K562 (cell line): Measurements from ENCODE around the gene OR13A1. TPM values are rescaled to one million over a fixed set of nuclear protein-coding genes. Genes with fewer than 3 reads are reported as not detected.
A peak's percentile ranks its signal among the peaks of the same experiment; 100 is the strongest.

Experiments
- BRD4 ChIP-seq: fragments of 200-600 bp; sonication (generic); IDR thresholded peaks from 2 replicates; pipeline ENCODE4 v1.6.1; 2017; ENCODE audit warnings: inconsistent platforms
- CEBPG ChIP-seq, 3 experiments: fragments of 200-800 bp in 1 of 3; sonication (Bioruptor generic) in 1 of 3; sonication (generic) in 1 of 3; formaldehyde crosslinking in 1 of 3; IDR thresholded peaks in 2 of 3; conservative IDR thresholded peaks in 1 of 3; 2 replicates each; pipeline versions ENCODE4 v1.6.1 to v1.8.0; 2016 to 2022; ENCODE audit warnings: missing compliant biosample characterization in 2 of 3, missing genetic modification characterization in 2 of 3, mild to moderate bottlenecking in 1 of 3, missing genetic modification reagents in 1 of 3
- ELF1 ChIP-seq: fragments of 200-800 bp; sonication (Bioruptor generic); IDR thresholded peaks from 2 replicates; pipeline ENCODE4 v1.6.1; 2016; ENCODE audit warnings: missing genetic modification characterization, missing compliant biosample characterization
- ETS2 ChIP-seq: IDR thresholded peaks from 2 replicates; pipeline ENCODE4 v1.6.1; 2016; ENCODE audit warnings: borderline replicate concordance, missing genetic modification characterization, mild to moderate bottlenecking, moderate library complexity, missing compliant biosample characterization; ENCODE audit not compliant: poor library complexity, severe bottlenecking
- HDGF ChIP-seq: fragments of 450-650 bp; IDR thresholded peaks from 2 replicates; pipeline ENCODE4 v1.6.1; 2016
- LCOR ChIP-seq: sonication (generic); formaldehyde crosslinking; IDR thresholded peaks from 2 replicates; pipeline ENCODE4 v1.8.0; 2022; ENCODE audit warnings: mild to moderate bottlenecking, missing genetic modification reagents
- MXI1 ChIP-seq: IDR thresholded peaks from 2 replicates; pipeline ENCODE4 v1.6.1; 2011; ENCODE audit warnings: low read depth, mild to moderate bottlenecking, improper control_type of control experiment, low read length
- NFE2 ChIP-seq: IDR thresholded peaks from 2 replicates; pipeline ENCODE4 v1.6.1; 2014; ENCODE audit warnings: antibody characterized with exemption, low read depth
- NR1H2 ChIP-seq: sonication (generic); formaldehyde crosslinking; IDR thresholded peaks from 2 replicates; pipeline ENCODE4 v1.4.0; 2020; ENCODE audit warnings: mild to moderate bottlenecking, missing genetic modification reagents
- PTBP1 ChIP-seq: fragments of 200-400 bp; formaldehyde crosslinking; IDR thresholded peaks from 2 replicates; pipeline ENCODE4 v1.6.1; 2017; ENCODE audit warnings: low read depth, low read length
- RAD21 ChIP-seq, 2 experiments: fragments of 250-450 bp in 1 of 2; fragments of 450-650 bp in 1 of 2; sonication (Bioruptor Pico) in 1 of 2; formaldehyde crosslinking in 1 of 2; IDR thresholded peaks in 1 of 2; conservative IDR thresholded peaks in 1 of 2; 2 replicates each; pipeline versions ENCODE4 v1.4.0 to v1.8.0; 2020 to 2022; ENCODE audit warnings: mild to moderate bottlenecking in 2 of 2, moderate library complexity in 1 of 2
- RBM39 ChIP-seq: fragments of 200-400 bp; formaldehyde crosslinking; optimal IDR thresholded peaks from 2 replicates; pipeline ENCODE3; 2018; ENCODE audit warnings: low read depth, low read length
- REST ChIP-seq, 2 experiments: fragments of 450-650 bp; formaldehyde crosslinking in 1 of 2; IDR thresholded peaks; 2 replicates each; pipeline versions ENCODE4 v1.4.0 to v1.6.1; 2014 to 2020; ENCODE audit warnings: mild to moderate bottlenecking in 2 of 2, borderline replicate concordance in 1 of 2, low read depth in 1 of 2
- SP1 ChIP-seq: sonication (generic); formaldehyde crosslinking; IDR thresholded peaks from 2 replicates; pipeline ENCODE4 v1.8.1; 2022; ENCODE audit warnings: mild to moderate bottlenecking, missing genetic modification reagents
- STAG1 ChIP-seq: sonication (generic); formaldehyde crosslinking; IDR thresholded peaks from 2 replicates; pipeline ENCODE4 v1.5.0; 2020; ENCODE audit warnings: missing genetic modification reagents, borderline replicate concordance
- ZNF324 ChIP-seq: fragments of 250-450 bp; sonication (Bioruptor Pico); IDR thresholded peaks from 2 replicates; pipeline ENCODE4 v1.4.0; 2020; ENCODE audit warnings: mild to moderate bottlenecking
- ZNF354B ChIP-seq: fragments of 250-450 bp; sonication (Bioruptor Pico); IDR thresholded peaks from 2 replicates; pipeline ENCODE4 v1.4.0; 2020
- ZNF561 ChIP-seq: fragments of 450-650 bp; formaldehyde crosslinking; conservative IDR thresholded peaks from 2 replicates; pipeline ENCODE4 v1.4.0; 2020; ENCODE audit warnings: mild to moderate bottlenecking, moderate library complexity
- ZNF644 ChIP-seq: fragments of 200-800 bp; sonication (Bioruptor generic); IDR thresholded peaks from 2 replicates; pipeline ENCODE4 v1.6.1; 2016; ENCODE audit warnings: low read depth, missing genetic modification characterization, missing compliant biosample characterization
- polyA plus RNA-seq, 8 experiments: library from polyadenylated mRNA; depleted of rRNA in 4 of 8; stranded (reverse) in 5 of 8; unstranded in 3 of 8; fragments of >200 nt; fragmentation: Nextera tagmentation in 2 of 8; fragmentation: Illumina TruSeq in 1 of 8; extraction: Ambion mirVana in 2 of 8; extraction: Trizol in 1 of 8; gene quantifications; 2 replicates each; pipeline versions ENCODE4 v1.2.1 to v1.2.3, GENCODE V29; 2011 to 2014; ENCODE audit warnings: inconsistent platforms in 1 of 8, missing spikeins in 1 of 8
- total RNA-seq, 7 experiments: library from RNA; depleted of rRNA in 6 of 7; stranded (reverse); fragments of >200 nt in 6 of 7; fragmentation: Illumina TruSeq in 2 of 7; extraction: Trizol in 2 of 7; gene quantifications; 2 replicates each; pipeline versions ENCODE4 v1.2.1 to v1.2.3, GENCODE V29; 2011 to 2021; ENCODE audit warnings: low replicate concordance in 1 of 7
- TF ChIP-seq, protein P1 (sequence below): sonication (generic); formaldehyde crosslinking; IDR thresholded peaks from 2 replicates; pipeline ENCODE4 v1.8.1; 2023; ENCODE audit warnings: mild to moderate bottlenecking, missing genetic modification reagents

OR13A1 gene
- total and polyA plus RNA-seq, 9 of the 15 experiments (the other 6 are each of a cell fraction or from before 2014, with no cell fraction given): 0.03 to 0.11 (median 0.06) TPM; not detected in 3

DNA sequence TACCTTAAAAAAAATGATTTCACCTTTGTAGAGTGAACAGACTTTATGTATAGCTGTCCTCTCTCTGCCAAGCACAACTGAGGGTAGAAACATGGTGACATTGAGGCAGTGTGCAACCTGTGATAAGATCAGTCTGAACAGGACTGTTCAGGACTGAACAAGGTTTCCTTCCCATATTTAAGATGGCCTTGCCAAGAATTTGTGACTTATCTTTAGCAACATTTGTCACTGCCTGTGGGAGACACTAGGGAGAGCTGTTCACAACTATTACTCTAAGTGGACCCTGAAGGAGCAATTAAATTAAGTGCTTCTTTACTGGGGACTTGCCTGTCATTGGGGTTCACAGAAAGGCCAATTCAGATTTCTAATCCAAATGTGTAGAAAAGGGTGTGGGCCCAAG is 6.7 kb downstream of the OR13A1 start (continued):
- TF ChIP-seq RAD21 (CRISPR knock-in tag; conservative IDR thresholded peaks at IDR 0.05 in 1 of 2, IDR thresholded peaks at IDR 0.05 in 1 of 2): peak; percentile 70 to 76
- no peak for TF ChIP-seq SP1 (CRISPR knock-in tag)
- TF ChIP-seq, protein P1, sequence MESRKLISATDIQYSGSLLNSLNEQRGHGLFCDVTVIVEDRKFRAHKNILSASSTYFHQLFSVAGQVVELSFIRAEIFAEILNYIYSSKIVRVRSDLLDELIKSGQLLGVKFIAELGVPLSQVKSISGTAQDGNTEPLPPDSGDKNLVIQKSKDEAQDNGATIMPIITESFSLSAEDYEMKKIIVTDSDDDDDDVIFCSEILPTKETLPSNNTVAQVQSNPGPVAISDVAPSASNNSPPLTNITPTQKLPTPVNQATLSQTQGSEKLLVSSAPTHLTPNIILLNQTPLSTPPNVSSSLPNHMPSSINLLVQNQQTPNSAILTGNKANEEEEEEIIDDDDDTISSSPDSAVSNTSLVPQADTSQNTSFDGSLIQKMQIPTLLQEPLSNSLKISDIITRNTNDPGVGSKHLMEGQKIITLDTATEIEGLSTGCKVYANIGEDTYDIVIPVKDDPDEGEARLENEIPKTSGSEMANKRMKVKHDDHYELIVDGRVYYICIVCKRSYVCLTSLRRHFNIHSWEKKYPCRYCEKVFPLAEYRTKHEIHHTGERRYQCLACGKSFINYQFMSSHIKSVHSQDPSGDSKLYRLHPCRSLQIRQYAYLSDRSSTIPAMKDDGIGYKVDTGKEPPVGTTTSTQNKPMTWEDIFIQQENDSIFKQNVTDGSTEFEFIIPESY (CRISPR knock-in tag): no peak
- TF ChIP-seq NFE2: no peak
- TF ChIP-seq ZNF324 (CRISPR knock-in tag): no peak
- TF ChIP-seq MXI1: no peak
- TF ChIP-seq PTBP1: no peak
- TF ChIP-seq HDGF: no peak
- no peak for TF ChIP-seq CEBPG (CRISPR knock-in tag; IDR thresholded peaks at IDR 0.05)
- no peak for TF ChIP-seq CEBPG (tag; conservative IDR thresholded peaks at IDR 0.05 in 1 of 2, IDR thresholded peaks at IDR 0.05 in 1 of 2)
- TF ChIP-seq ELF1 (tag): no peak
- peak; percentile 94 for TF ChIP-seq REST (IDR thresholded peaks at IDR 0.05; ENCODE audit: borderline replicate concordance)
- TF ChIP-seq REST (CRISPR knock-in tag; IDR thresholded peaks at IDR 0.05; ENCODE audit: low read depth): no peak
- no peak for TF ChIP-seq RBM39
- TF ChIP-seq ZNF561 (CRISPR knock-in tag): no peak
- TF ChIP-seq BRD4: no peak
- TF ChIP-seq NR1H2 (CRISPR knock-in tag): no peak
- TF ChIP-seq ZNF644 (tag): no peak
- TF ChIP-seq ETS2 (tag): no peak
- TF ChIP-seq ZNF354B (CRISPR knock-in tag): no peak
- no peak for TF ChIP-seq STAG1 (CRISPR knock-in tag)
- no peak for TF ChIP-seq LCOR (CRISPR knock-in tag)
